K562 (cell line): ENCODE data around the gene CXorf65. TPM values are rescaled to one million over a fixed set of nuclear protein-coding genes. Genes with fewer than 3 reads are reported as not detected.

Source experiments
- ARID1B ChIP-seq: fragments of 450-650 bp; IDR thresholded peaks from 2 replicates; pipeline ENCODE4 v1.6.1; 2016; ENCODE audit warnings: antibody characterized with exemption, mild to moderate bottlenecking, inconsistent platforms
- CBFA2T2 ChIP-seq: fragments of 450-650 bp; conservative IDR thresholded peaks from 2 replicates; pipeline ENCODE4 v1.6.1; 2017; ENCODE audit warnings: mild to moderate bottlenecking
- CBFA2T3 ChIP-seq: fragments of 450-650 bp; IDR thresholded peaks from 2 replicates; pipeline ENCODE4 v1.6.1; 2017
- CC2D1A ChIP-seq: fragments of 450-650 bp; IDR thresholded peaks from 2 replicates; pipeline ENCODE4 v1.6.1; 2017; ENCODE audit warnings: mild to moderate bottlenecking
- DDX20 ChIP-seq: fragments of 450-650 bp; IDR thresholded peaks from 2 replicates; pipeline ENCODE4 v1.6.1; 2016; ENCODE audit warnings: missing genetic modification characterization, low read depth, mild to moderate bottlenecking, missing compliant biosample characterization, moderate library complexity
- DPF2 ChIP-seq: fragments of 450-650 bp; IDR thresholded peaks from 2 replicates; pipeline ENCODE4 v1.6.1; 2016
- EP300 ChIP-seq: IDR thresholded peaks from 2 replicates; pipeline ENCODE4 v1.6.1; 2012; ENCODE audit warnings: low read length, improper control_type of control experiment
- FIP1L1 ChIP-seq: fragments of 200-400 bp; formaldehyde crosslinking; IDR thresholded peaks from 2 replicates; pipeline ENCODE4 v1.6.1; 2018; ENCODE audit warnings: mild to moderate bottlenecking, low read depth, low read length; ENCODE audit not compliant: poor library complexity, severe bottlenecking
- FOXM1 ChIP-seq, 2 experiments: fragments of 450-650 bp in 1 of 2; sonication (generic) in 1 of 2; formaldehyde crosslinking in 1 of 2; IDR thresholded peaks; 2 replicates each; pipeline versions ENCODE4 v1.6.1 to v1.9.0; 2017 to 2022; ENCODE audit warnings: low read depth in 2 of 2, mild to moderate bottlenecking in 2 of 2, missing genetic modification reagents in 1 of 2, moderate library complexity in 1 of 2
- FOXP1 ChIP-seq: sonication (generic); formaldehyde crosslinking; IDR thresholded peaks from 2 replicates; pipeline ENCODE4 v1.8.0; 2022; ENCODE audit warnings: mild to moderate bottlenecking, missing genetic modification reagents
- GABPB1 ChIP-seq: sonication (generic); formaldehyde crosslinking; IDR thresholded peaks from 2 replicates; pipeline ENCODE4 v1.8.0; 2022; ENCODE audit warnings: mild to moderate bottlenecking, missing genetic modification reagents
- JUND ChIP-seq, 2 experiments: IDR thresholded peaks; 2 replicates in 1 of 2; 3 replicates in 1 of 2; pipeline ENCODE4 v1.6.1; 2011; ENCODE audit warnings: borderline replicate concordance in 2 of 2, low read depth in 2 of 2, low read length in 2 of 2, improper control_type of control experiment in 1 of 2, missing biosample characterization in 1 of 2, missing genetic modification characterization in 1 of 2, missing genetic modification reagents in 1 of 2
- LEF1 ChIP-seq: fragments of 450-650 bp; IDR thresholded peaks from 2 replicates; pipeline ENCODE4 v1.6.1; 2016; ENCODE audit warnings: mild to moderate bottlenecking
- MCM3 ChIP-seq: fragments of 450-650 bp; IDR thresholded peaks from 2 replicates; pipeline ENCODE4 v1.6.1; 2016
- MTA3 ChIP-seq: fragments of 450-650 bp; formaldehyde crosslinking; IDR thresholded peaks from 2 replicates; pipeline ENCODE4 v1.6.1; 2017; ENCODE audit warnings: mild to moderate bottlenecking, borderline replicate concordance
- PML ChIP-seq: IDR thresholded peaks from 2 replicates; pipeline ENCODE4 v1.6.1; 2012; ENCODE audit warnings: low read length, inconsistent platforms
- POLR2AphosphoS5 ChIP-seq: IDR thresholded peaks from 2 replicates; pipeline ENCODE4 v1.6.1; 2011; ENCODE audit warnings: mild to moderate bottlenecking, low read depth, low read length, moderate library complexity; ENCODE audit not compliant: control insufficient read depth, insufficient read depth
- STAT5A ChIP-seq: IDR thresholded peaks from 2 replicates; pipeline ENCODE4 v1.6.1; 2012; ENCODE audit warnings: low read length, inconsistent platforms, borderline replicate concordance
- TAL1 ChIP-seq: fragments of 450-650 bp; IDR thresholded peaks from 2 replicates; pipeline ENCODE4 v1.6.1; 2016; ENCODE audit warnings: mild to moderate bottlenecking
- TCF3 ChIP-seq: sonication (generic); formaldehyde crosslinking; IDR thresholded peaks from 2 replicates; pipeline ENCODE4 v1.4.0; 2020; ENCODE audit warnings: mild to moderate bottlenecking, missing genetic modification reagents
- TEAD4 ChIP-seq, 2 experiments: sonication (generic) in 1 of 2; formaldehyde crosslinking in 1 of 2; IDR thresholded peaks; 2 replicates each; pipeline versions ENCODE4 v1.6.1 to v1.8.0; 2012 to 2022; ENCODE audit warnings: borderline replicate concordance in 1 of 2, inconsistent platforms in 1 of 2, low read length in 1 of 2, mild to moderate bottlenecking in 1 of 2, missing genetic modification reagents in 1 of 2
- ZNF766 ChIP-seq: fragments of 200-800 bp; sonication (Bioruptor generic); conservative IDR thresholded peaks from 2 replicates; pipeline ENCODE4 v1.6.1; 2016; ENCODE audit warnings: missing genetic modification characterization, missing compliant biosample characterization
- polyA plus RNA-seq, 8 experiments: library from polyadenylated mRNA; depleted of rRNA in 4 of 8; stranded (reverse) in 5 of 8; unstranded in 3 of 8; fragments of >200 nt; fragmentation: Nextera tagmentation in 2 of 8; fragmentation: Illumina TruSeq in 1 of 8; extraction: Ambion mirVana in 2 of 8; extraction: Trizol in 1 of 8; gene quantifications; 2 replicates each; pipeline versions ENCODE4 v1.2.1 to v1.2.3, GENCODE V29; 2011 to 2014; ENCODE audit warnings: inconsistent platforms in 1 of 8, missing spikeins in 1 of 8
- total RNA-seq, 7 experiments: library from RNA; depleted of rRNA in 6 of 7; stranded (reverse); fragments of >200 nt in 6 of 7; fragmentation: Illumina TruSeq in 2 of 7; extraction: Trizol in 2 of 7; gene quantifications; 2 replicates each; pipeline versions ENCODE4 v1.2.1 to v1.2.3, GENCODE V29; 2011 to 2021; ENCODE audit warnings: low replicate concordance in 1 of 7
- TF ChIP-seq, protein P1 (sequence below), 2 experiments: fragments of 450-650 bp; IDR thresholded peaks; 2 replicates each; pipeline ENCODE4 v1.6.1; 2016
- TF ChIP-seq, protein P2 (sequence below), 2 experiments: fragments of 450-650 bp; conservative IDR thresholded peaks; 2 replicates each; pipeline ENCODE4 v1.6.1; 2017; ENCODE audit warnings: mild to moderate bottlenecking in 2 of 2, moderate library complexity in 2 of 2
- TF ChIP-seq, protein P3 (sequence below): sonication (generic); formaldehyde crosslinking; IDR thresholded peaks from 2 replicates; pipeline ENCODE4 v1.9.0; 2022; ENCODE audit warnings: mild to moderate bottlenecking, missing genetic modification reagents
- TF ChIP-seq, protein P4 (sequence below): fragments of 450-650 bp; formaldehyde crosslinking; IDR thresholded peaks from 2 replicates; pipeline ENCODE4 v1.4.0; 2020; ENCODE audit warnings: mild to moderate bottlenecking, moderate library complexity

Gene CXorf65
- total and polyA plus RNA-seq, 9 of the 15 experiments (the other 6 are each of a cell fraction or from before 2014, with no cell fraction given), result 1.4 to 8.4 (median 2.9) TPM

DNA sequence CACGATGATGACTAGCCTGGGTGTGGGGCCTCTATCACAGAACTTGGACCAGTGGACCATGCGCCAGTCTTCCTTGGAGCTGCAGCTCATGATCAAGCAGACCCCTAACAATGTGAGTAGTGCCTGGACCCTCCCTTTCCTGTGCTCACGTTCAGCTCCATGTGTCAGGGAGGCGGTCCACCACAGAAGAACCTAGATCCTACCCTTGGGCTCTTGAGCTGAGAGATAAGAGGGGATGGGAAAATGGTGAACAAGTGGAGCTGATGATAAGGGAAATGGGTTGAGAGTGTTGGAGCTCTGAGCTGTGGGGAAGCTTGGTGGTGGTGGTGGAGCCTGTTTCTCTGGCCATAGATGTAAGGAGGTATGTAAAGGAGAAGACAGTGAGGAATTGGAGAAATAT lies 25.0 kb upstream of the CXorf65 start (continued):
- TF ChIP-seq JUND (IDR thresholded peaks at IDR 0.05; ENCODE audit: borderline replicate concordance, low read depth, low read length) (peak; percentile 36; the same call in 1 of the 2 replicates), JUND (tag; IDR thresholded peaks at IDR 0.05; ENCODE audit: borderline replicate concordance, low read depth, low read length) (no peak; the same call in 2 of the 3 replicates), TCF3 (CRISPR knock-in tag) (peak; percentile 97), ARID1B (peak; percentile 97), LEF1 (peak; percentile 45; the same call in 1 of the 2 replicates), EP300 (peak; percentile 82), ZNF766 (CRISPR knock-in tag) (peak; percentile 46; the same call in 1 of the 2 replicates), MCM3 (no peak), FOXM1 (IDR thresholded peaks at IDR 0.05; ENCODE audit: low read depth) (peak; percentile 69), FOXM1 (CRISPR knock-in tag; IDR thresholded peaks at IDR 0.05; ENCODE audit: low read depth) (no peak), DPF2 (peak; percentile 94), TEAD4 (IDR thresholded peaks at IDR 0.05; ENCODE audit: low read length) (peak; percentile 94), TEAD4 (CRISPR knock-in tag; IDR thresholded peaks at IDR 0.05; ENCODE audit: borderline replicate concordance) (no peak), MTA3 (0 out of 2 replicates have a peak, but pooled peaks have one; percentile 39), POLR2AphosphoS5 (peak; percentile 88), CBFA2T3 (peak; percentile 97), FOXP1 (CRISPR knock-in tag) (no peak), CC2D1A (peak; percentile 62; the same call in 1 of the 2 replicates), TAL1 (peak; percentile 96), STAT5A (peak; percentile 79), GABPB1 (CRISPR knock-in tag) (no peak), PML (peak; percentile 87), CBFA2T2 (peak; percentile 93), FIP1L1 (no peak), DDX20 (tag) (no peak)
- TF ChIP-seq, protein P1, sequence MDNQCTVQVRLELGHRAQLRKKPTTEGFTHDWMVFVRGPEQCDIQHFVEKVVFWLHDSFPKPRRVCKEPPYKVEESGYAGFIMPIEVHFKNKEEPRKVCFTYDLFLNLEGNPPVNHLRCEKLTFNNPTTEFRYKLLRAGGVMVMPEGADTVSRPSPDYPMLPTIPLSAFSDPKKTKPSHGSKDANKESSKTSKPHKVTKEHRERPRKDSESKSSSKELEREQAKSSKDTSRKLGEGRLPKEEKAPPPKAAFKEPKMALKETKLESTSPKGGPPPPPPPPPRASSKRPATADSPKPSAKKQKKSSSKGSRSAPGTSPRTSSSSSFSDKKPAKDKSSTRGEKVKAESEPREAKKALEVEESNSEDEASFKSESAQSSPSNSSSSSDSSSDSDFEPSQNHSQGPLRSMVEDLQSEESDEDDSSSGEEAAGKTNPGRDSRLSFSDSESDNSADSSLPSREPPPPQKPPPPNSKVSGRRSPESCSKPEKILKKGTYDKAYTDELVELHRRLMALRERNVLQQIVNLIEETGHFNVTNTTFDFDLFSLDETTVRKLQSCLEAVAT (IDR thresholded peaks at IDR 0.05), result peak in 1 of 2 experiments; percentile 37; a peak in 1 of 4 replicates
- TF ChIP-seq, protein P2, sequence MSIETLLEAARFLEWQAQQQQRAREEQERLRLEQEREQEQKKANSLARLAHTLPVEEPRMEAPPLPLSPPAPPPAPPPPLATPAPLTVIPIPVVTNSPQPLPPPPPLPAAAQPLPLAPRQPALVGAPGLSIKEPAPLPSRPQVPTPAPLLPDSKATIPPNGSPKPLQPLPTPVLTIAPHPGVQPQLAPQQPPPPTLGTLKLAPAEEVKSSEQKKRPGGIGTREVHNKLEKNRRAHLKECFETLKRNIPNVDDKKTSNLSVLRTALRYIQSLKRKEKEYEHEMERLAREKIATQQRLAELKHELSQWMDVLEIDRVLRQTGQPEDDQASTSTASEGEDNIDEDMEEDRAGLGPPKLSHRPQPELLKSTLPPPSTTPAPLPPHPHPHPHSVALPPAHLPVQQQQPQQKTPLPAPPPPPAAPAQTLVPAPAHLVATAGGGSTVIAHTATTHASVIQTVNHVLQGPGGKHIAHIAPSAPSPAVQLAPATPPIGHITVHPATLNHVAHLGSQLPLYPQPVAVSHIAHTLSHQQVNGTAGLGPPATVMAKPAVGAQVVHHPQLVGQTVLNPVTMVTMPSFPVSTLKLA (conservative IDR thresholded peaks at IDR 0.05), result peak; percentile 44 to 72
- TF ChIP-seq, protein P3, sequence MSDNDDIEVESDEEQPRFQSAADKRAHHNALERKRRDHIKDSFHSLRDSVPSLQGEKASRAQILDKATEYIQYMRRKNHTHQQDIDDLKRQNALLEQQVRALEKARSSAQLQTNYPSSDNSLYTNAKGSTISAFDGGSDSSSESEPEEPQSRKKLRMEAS (CRISPR knock-in tag), result no peak
- TF ChIP-seq, protein P4, sequence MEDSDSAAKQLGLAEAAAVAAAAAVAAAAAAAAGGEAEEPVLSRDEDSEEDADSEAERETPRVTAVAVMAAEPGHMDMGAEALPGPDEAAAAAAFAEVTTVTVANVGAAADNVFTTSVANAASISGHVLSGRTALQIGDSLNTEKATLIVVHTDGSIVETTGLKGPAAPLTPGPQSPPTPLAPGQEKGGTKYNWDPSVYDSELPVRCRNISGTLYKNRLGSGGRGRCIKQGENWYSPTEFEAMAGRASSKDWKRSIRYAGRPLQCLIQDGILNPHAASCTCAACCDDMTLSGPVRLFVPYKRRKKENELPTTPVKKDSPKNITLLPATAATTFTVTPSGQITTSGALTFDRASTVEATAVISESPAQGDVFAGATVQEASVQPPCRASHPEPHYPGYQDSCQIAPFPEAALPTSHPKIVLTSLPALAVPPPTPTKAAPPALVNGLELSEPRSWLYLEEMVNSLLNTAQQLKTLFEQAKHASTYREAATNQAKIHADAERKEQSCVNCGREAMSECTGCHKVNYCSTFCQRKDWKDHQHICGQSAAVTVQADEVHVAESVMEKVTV, result no peak
